Measurements from ENCODE around the gene PKP4. TPM values are rescaled to one million over a fixed set of nuclear protein-coding genes. Genes with fewer than 3 reads are reported as not detected.

PKP4 gene
- total and polyA plus RNA-seq, 2 experiments from 2014 or later, result 35.7 to 92.3 TPM

- no peaks in the 10 kb centered on the region for H3K9me3 Mint-ChIP-seq
- H3K27me3 Mint-ChIP-seq (ENCODE audit: insufficient read depth, low read depth, poor library complexity), result peaks cover 1% of the 10 kb centered on the region
- Histone ChIP-seq H3K4me1 (ENCODE audit: insufficient read depth) (no peaks in the 10 kb centered on the region), H3K4me2 (no peak overlapping the region), H4K20me1 (replicated peaks; ENCODE audit: insufficient read depth) (0 out of 2 replicates have a peak, but pooled peaks cover 2% of the 10 kb centered on the region), H3K79me2 (replicated peaks; ENCODE audit: insufficient read depth) (no peaks in the 10 kb centered on the region), H3K4me3 (no peak overlapping the region), H3K27me3 (ENCODE audit: insufficient read depth) (no peaks in the 10 kb centered on the region), H2AFZ (no peak overlapping the region), H3K27ac (ENCODE audit: low read depth) (no peak overlapping the region), H3K36me3 (ENCODE audit: insufficient read depth) (peaks cover 13% of the 10 kb centered on the region; the same call in 1 of the 2 replicates), H3K9me2 (ENCODE audit: insufficient read depth) (no peaks in the 10 kb centered on the region), H3F3A (replicated peaks; ENCODE audit: low read depth) (no peaks in the 10 kb centered on the region)
- H3K27ac Mint-ChIP-seq, result no peak overlapping the region
- no peaks in the 10 kb centered on the region for H3K4me1 Mint-ChIP-seq
- TF ChIP-seq STAT1 (IDR thresholded peaks at IDR 0.05; ENCODE audit: unreplicated experiment) (no peak), NANOG (IDR thresholded peaks at IDR 0.05; ENCODE audit: borderline replicate concordance) (no peak), ETS1 (IDR thresholded peaks at IDR 0.05) (no peak)
- no peak for ATAC-seq
- H3K36me3 Mint-ChIP-seq (ENCODE audit: low read depth), result peaks cover 34% of the 10 kb centered on the region
- DNase-seq (ENCODE audit: low spot score), result no peak
- no peak overlapping the region for H3K4me3 Mint-ChIP-seq
These were observed 205.7 kb downstream of the PKP4 start for GRCh38 chr2:158662421-158662820.

GRCh38 chr2:158663796-158664195 is 207.0 kb downstream of the PKP4 start:
- Mint-ChIP-seq H3K36me3 (ENCODE audit: low read depth) (peaks cover 40% of the 10 kb centered on the region), H3K4me3 (no peak overlapping the region), H3K27ac (no peak overlapping the region), H3K27me3 (ENCODE audit: insufficient read depth, low read depth, poor library complexity) (peaks cover 1% of the 10 kb centered on the region), H3K9me3 (no peaks in the 10 kb centered on the region), H3K4me1 (no peaks in the 10 kb centered on the region)
- H3K79me2 ChIP-seq (replicated peaks; ENCODE audit: insufficient read depth), result no peaks in the 10 kb centered on the region
- 0 out of 2 replicates have a peak, but pooled peaks cover 2% of the 10 kb centered on the region for H4K20me1 ChIP-seq (replicated peaks; ENCODE audit: insufficient read depth)
- peaks cover 13% of the 10 kb centered on the region; the same call in 1 of the 2 replicates for H3K36me3 ChIP-seq (ENCODE audit: insufficient read depth)
- no peak overlapping the region for H2AFZ ChIP-seq
- no peaks in the 10 kb centered on the region for H3F3A ChIP-seq (replicated peaks; ENCODE audit: low read depth)
- H3K4me2 ChIP-seq, result no peak overlapping the region
- no peak overlapping the region for H3K27ac ChIP-seq (ENCODE audit: low read depth)
- no peak overlapping the region for H3K4me3 ChIP-seq
- H3K4me1 ChIP-seq (ENCODE audit: insufficient read depth), result no peaks in the 10 kb centered on the region
- no peak for DNase-seq (ENCODE audit: low spot score)
- H3K9me2 ChIP-seq (ENCODE audit: insufficient read depth), result no peaks in the 10 kb centered on the region
- no peak for ATAC-seq
- no peaks in the 10 kb centered on the region for H3K27me3 ChIP-seq (ENCODE audit: insufficient read depth)
- TF ChIP-seq ZNF114 (CRISPR knock-in tag; IDR thresholded peaks at IDR 0.05) (no peak), ZNF331 (CRISPR knock-in tag; IDR thresholded peaks at IDR 0.05; ENCODE audit: low read depth) (no peak), ETS1 (IDR thresholded peaks at IDR 0.05) (no peak), NANOG (IDR thresholded peaks at IDR 0.05; ENCODE audit: borderline replicate concordance) (no peak), CREB1 (CRISPR knock-in tag; IDR thresholded peaks at IDR 0.05; ENCODE audit: low read depth) (no peak), EZH2 (IDR thresholded peaks at IDR 0.05; ENCODE audit: low read depth, unreplicated experiment) (no peak)
- TF ChIP-seq, protein P1, sequence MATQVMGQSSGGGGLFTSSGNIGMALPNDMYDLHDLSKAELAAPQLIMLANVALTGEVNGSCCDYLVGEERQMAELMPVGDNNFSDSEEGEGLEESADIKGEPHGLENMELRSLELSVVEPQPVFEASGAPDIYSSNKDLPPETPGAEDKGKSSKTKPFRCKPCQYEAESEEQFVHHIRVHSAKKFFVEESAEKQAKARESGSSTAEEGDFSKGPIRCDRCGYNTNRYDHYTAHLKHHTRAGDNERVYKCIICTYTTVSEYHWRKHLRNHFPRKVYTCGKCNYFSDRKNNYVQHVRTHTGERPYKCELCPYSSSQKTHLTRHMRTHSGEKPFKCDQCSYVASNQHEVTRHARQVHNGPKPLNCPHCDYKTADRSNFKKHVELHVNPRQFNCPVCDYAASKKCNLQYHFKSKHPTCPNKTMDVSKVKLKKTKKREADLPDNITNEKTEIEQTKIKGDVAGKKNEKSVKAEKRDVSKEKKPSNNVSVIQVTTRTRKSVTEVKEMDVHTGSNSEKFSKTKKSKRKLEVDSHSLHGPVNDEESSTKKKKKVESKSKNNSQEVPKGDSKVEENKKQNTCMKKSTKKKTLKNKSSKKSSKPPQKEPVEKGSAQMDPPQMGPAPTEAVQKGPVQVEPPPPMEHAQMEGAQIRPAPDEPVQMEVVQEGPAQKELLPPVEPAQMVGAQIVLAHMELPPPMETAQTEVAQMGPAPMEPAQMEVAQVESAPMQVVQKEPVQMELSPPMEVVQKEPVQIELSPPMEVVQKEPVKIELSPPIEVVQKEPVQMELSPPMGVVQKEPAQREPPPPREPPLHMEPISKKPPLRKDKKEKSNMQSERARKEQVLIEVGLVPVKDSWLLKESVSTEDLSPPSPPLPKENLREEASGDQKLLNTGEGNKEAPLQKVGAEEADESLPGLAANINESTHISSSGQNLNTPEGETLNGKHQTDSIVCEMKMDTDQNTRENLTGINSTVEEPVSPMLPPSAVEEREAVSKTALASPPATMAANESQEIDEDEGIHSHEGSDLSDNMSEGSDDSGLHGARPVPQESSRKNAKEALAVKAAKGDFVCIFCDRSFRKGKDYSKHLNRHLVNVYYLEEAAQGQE (IDR thresholded peaks at IDR 0.05; ENCODE audit: unreplicated experiment), result no peak
- TF ChIP-seq, protein P2, sequence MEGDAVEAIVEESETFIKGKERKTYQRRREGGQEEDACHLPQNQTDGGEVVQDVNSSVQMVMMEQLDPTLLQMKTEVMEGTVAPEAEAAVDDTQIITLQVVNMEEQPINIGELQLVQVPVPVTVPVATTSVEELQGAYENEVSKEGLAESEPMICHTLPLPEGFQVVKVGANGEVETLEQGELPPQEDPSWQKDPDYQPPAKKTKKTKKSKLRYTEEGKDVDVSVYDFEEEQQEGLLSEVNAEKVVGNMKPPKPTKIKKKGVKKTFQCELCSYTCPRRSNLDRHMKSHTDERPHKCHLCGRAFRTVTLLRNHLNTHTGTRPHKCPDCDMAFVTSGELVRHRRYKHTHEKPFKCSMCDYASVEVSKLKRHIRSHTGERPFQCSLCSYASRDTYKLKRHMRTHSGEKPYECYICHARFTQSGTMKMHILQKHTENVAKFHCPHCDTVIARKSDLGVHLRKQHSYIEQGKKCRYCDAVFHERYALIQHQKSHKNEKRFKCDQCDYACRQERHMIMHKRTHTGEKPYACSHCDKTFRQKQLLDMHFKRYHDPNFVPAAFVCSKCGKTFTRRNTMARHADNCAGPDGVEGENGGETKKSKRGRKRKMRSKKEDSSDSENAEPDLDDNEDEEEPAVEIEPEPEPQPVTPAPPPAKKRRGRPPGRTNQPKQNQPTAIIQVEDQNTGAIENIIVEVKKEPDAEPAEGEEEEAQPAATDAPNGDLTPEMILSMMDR (conservative IDR thresholded peaks at IDR 0.05; ENCODE audit: low read depth in 2 of 2), result no peak
